HG03439 (cell line): ENCODE results near the gene STIM1.
A peak's percentile ranks its signal among the peaks of the same experiment; 100 is the strongest.

Experiments
- ATAC-seq: cut with Tn5 transposase; IDR thresholded peaks from one replicate; pipeline ENCODE4 v1.9.1; 2021; ENCODE audit warnings: mild to moderate bottlenecking, moderate library complexity; ENCODE audit not compliant: unreplicated experiment

STIM1 gene

GRCh38 chr11:3944198-3944597 is 88.7 kb downstream of the STIM1 start:
- no peak for ATAC-seq

GRCh38 chr11:3946455-3947017 is 91.1 kb downstream of the STIM1 start:
- ATAC-seq = no peak

DNA sequence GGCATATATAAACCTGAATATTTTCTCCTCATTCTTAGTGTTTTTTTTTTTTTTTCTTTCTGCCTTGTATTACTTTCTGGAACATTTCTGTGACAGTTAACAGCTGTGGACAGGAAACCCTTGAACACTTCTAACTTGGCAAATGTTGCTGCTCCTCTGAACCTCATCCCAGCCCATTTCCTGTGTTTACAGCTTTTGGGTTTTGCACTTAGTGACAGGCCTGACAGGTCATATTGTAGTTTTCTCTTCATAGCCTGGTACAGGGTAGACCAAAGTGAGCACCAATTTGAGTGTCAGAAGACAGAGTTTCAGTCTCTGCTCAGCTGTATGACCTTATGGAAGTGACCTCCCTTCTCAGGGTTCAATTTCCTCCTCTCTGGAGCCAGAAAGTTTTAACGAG is 91.6 kb downstream of the STIM1 start:
- peak; percentile 46 for ATAC-seq

DNA sequence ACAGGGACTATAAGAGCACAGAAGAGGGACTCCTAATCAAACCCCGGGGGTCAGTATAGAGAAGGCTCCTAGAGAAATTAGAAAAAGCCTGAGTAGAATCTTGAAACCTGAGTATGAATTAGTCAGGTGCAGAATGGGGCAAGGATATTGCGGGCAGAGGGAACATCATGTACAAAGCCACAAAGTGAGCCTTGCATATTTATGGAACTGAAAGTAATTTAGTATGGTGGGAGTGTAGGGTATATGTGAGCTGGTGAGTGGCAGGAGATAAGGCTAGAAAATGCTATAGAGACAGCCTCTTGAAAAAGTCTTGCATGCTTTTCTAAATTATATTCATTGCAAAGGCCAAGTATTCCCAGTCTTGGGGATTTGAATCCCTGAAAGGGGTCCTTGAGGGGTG is 93.7 kb downstream of the STIM1 start:
- peak; percentile 59 for ATAC-seq

GRCh38 chr11:3950996-3951660 is 95.7 kb downstream of the STIM1 start:
- ATAC-seq = no peak

DNA sequence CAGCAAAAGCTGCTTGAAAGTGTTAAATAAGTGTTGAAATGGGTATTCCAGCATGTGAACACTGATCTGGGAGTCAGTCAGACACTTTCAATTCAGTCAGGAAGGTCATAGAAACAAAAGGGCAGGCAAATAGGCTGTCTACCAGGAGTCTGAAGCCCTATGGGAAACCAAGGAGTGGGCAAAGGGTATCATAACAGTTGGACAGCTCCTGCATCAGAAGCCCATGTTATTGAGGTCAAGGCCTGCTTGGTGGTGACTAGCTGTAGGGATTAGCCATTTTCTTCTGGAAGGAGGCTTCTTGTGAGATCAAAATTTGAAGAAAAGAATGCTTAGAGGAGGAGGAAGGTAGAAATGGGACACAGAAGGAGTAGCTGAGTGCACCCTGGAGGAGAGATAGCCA is 97.3 kb downstream of the STIM1 start:
- ATAC-seq = no peak

DNA sequence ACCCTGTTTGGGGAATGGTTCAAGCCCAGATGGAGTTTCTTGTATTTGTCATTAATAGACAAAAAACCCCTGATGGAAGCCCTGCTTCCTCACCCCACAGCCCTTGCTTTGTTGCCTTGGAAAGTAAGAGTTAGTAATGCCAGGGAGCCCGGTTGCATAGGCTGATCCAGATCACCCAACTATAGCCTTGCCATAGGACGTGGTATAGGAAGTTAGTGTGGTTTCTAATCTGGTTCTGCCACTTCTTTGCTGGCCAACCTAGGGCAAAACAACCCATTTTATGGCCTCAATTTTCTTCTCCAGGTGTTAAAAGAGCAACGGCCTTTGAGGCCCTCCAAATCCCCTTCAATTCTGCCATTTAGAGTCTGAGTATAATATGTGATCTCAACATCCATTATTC is 97.9 kb downstream of the STIM1 start:
- ATAC-seq = no peak

DNA sequence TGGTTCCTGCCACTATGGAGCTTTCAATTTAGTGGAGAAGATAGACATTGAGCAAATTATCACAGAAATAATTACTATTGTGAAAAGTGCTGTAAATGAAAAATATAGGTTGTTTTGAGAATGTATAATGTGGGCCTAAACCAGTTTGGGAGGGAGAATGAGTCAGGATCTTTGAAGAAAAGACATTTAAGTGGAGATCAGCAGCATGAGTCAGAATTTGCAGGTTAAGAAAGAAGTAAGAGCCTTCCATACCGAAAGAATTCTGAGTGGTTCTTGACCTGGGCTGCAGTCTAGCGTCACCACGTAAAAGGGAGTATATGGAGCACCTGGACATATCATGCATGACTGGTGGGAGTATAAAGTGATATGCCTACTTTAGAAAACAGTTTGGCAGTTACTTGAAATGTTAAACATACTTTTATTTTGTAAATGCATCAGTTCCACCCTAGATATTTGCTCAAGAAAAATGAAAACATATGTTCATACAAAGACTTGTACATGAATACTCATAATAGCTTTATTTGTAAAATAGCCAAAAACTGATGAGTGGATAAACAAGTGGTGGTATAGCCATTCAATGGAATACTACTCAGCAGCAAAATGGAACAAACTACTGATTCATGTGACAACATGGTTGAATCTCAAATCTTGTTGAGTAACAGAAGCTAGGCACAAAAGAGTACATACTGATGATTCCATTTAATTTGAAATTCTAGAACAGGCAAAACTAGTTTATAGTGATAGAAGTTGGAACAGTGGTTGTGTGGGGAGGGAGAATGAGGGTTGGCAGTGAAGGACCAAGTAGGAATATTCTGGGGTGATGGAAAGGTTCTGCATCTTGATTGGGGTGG is 99.2 kb downstream of the STIM1 start:
- no peak for ATAC-seq

DNA sequence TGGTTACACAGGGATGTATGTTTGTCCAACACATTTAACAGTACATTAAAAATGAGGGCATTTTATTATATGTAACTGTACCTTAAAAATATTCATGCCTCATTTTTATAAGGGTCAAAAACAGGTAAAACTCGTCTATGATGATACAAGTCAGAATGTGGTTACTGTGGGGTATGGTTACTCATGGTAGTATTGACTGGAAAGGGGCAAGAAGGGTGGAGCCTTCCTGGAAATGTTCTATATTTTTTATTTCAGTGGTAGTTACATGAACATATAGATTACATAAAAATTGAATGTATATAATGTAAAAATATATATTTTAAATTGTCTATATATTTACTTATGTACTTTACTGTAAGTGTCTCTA is 99.8 kb downstream of the STIM1 start:
- no peak for ATAC-seq

DNA sequence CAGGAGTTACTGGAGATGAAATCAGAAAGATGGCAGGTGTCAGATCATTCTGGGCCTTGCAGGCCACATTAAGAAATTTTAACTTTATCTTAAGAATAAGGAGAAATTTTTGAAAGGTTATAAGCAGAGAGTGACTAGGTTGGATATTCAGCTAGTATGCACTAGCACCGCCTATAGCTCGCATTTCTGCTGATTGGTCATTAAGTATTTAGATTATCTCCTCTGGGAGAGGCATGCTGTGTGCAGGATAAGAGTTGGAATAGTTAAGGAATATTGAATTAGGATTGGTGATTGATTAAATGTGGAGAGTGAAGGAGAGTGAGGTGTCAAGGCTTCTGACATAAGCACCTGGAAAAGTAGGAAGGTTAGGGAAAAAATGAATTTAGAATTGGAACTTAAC is 100.6 kb downstream of the STIM1 start:
- ATAC-seq = no peak

GRCh38 chr11:3956748-3957147 is 101.3 kb downstream of the STIM1 start:
- no peak for ATAC-seq

GRCh38 chr11:3957437-3957836 is 102.0 kb downstream of the STIM1 start:
- no peak for ATAC-seq

- no peak for ATAC-seq
Observed at GRCh38 chr11:3958281-3958680, 102.8 kb downstream of the STIM1 start.

- no peak for ATAC-seq
Observed at GRCh38 chr11:3959015-3959902, 103.8 kb downstream of the STIM1 start.

DNA sequence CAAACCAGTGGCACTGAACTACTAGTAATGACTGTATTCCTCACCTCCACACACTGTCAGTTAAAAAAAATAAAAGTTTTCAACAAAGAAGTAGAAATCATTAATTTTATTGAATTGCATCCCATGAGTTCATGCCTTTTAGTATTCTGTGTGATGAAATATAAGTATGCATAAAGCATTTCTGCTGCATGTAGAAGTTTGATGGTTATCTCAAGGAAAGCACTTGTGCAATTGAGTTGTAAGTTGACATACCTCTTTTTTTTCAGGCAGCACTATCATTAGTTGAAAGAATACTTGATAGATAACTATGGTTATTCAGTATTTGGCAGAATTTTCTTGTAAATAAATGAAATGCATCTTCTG is 104.4 kb downstream of the STIM1 start:
- no peak for ATAC-seq

DNA sequence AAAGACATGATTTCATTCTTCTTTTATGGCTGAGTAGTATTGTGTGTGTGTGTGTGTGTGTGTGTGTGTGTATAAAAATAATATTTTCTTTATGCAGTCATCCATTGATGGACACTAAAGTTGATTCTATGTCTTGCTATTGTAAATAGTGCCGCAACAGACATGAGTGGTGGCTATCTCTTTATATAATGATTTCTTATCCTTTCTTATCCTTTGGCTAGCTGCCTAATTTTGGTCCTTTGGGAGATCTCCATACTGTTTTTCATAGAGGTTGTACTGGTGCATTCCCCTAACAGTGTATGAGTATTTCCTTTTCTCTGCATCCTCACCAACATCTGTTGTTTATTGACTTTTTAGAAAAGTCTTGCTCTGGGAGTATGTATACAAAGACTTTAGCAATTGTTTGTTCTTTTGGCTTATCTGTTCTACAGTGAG is 107.0 kb downstream of the STIM1 start:
- no peak for ATAC-seq

- ATAC-seq = no peak
Observed at GRCh38 chr11:3964056-3964455, 108.6 kb downstream of the STIM1 start.

DNA sequence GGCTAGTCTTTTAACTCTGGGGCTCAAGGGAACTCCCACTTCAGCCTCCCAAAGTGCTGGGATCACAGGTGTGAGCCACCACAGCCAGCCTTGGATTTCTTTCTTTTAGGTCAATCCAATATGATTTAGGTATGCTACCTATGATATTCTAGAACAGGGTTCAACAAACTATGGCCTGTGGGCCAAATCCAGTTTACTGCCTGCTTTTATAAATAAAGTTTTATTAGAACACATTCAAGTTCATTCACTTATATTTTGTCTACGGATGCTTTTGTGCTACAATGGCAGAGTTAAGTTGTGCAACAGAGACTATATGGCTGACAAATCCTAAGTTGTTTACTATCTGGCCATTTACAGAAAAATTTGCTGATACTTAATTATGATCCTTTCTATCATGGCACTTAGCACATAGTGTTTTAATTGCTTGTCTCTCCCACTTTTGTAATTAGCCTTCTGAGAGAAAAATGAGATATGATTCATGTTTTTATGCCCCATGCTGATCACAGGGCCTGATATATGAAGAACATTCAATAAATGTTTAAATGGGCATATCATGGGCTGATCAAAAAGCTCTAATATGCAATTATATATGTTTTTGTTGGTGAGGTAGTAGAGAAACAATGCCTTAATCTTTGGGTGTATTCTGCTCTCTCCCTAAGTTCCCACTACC is 109.6 kb downstream of the STIM1 start:
- no peak for ATAC-seq

- no peak for ATAC-seq
Observed at GRCh38 chr11:3967695-3968094, 112.2 kb downstream of the STIM1 start.

DNA sequence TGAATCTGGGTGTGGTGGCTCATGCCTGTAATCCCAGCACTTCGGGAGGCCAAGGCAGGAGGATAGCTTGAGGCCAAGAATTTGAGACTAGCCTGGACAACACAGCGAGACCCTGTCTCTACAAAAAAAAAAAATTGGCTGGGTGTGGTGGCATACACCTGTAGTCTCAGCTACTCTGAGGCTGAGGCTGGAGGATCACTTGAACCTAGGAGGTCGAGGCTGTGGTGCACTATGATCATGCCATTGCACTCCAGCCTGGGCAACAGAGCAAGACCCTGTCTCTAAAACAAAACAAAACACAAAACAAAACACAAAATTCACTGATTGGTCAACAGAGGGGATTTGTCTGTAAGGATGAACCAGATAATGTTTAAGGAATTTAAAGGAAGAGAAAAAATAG is 113.7 kb downstream of the STIM1 start:
- no peak for ATAC-seq

DNA sequence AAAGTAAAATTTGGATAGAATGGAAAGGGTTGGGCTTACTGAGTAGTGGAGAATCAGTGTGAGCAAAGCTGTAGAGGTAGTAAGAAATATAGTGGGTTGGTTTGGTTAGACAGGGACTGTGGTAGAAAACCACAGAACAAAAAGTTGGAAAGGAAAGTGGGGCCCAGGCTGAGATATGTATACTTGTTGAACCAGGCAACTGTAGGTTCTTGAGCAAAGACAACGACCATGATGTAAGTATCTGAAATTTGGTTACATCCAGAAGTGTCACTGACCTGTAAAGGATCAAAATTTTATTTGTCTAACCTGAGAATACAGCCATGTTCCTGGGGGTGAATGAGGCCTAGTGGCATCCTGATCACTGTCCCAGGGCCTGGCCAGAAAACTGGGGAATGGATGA is 114.1 kb downstream of the STIM1 start:
- ATAC-seq = no peak
